RWPE2 (cell line): ENCODE results near the gene ARHGAP26.

Experiments used
- ATAC-seq: fragments of 200-7000 bp; cut with Tn5 transposase; 3 replicates; pipeline ENCODE4 v1.9.1; 2021; ENCODE audit warnings: low read depth
- DNase-seq: peaks from one replicate; pipeline ENCODE4 v3.0.0-alpha.2; 2020; ENCODE audit warnings: low spot score
- H3K27ac ChIP-seq: fragments of 450-650 bp; 2 replicates; pipeline ENCODE4 v1.5.1; 2017; ENCODE audit warnings: mild to moderate bottlenecking; ENCODE audit not compliant: poor library complexity, severe bottlenecking
- H3K27me3 ChIP-seq: fragments of 250-450 bp; sonication (Bioruptor Pico); 2 replicates; pipeline ENCODE4 v1.5.1; 2021; ENCODE audit warnings: mild to moderate bottlenecking, moderate library complexity; ENCODE audit not compliant: insufficient read depth, poor library complexity, severe bottlenecking
- H3K36me3 ChIP-seq: fragments of 250-450 bp; sonication (Bioruptor Pico); 2 replicates; pipeline ENCODE4 v1.5.1; 2020; ENCODE audit warnings: low read depth, mild to moderate bottlenecking, moderate library complexity
- H3K4me1 ChIP-seq: fragments of 250-450 bp; sonication (Bioruptor Pico); 2 replicates; pipeline ENCODE4 v1.5.1; 2021; ENCODE audit warnings: mild to moderate bottlenecking, moderate library complexity; ENCODE audit not compliant: insufficient read depth, poor library complexity, severe bottlenecking
- H3K4me3 ChIP-seq: fragments of 250-450 bp; sonication (Bioruptor Pico); 2 replicates; pipeline ENCODE4 v1.5.1; 2021; ENCODE audit warnings: mild to moderate bottlenecking, moderate library complexity; ENCODE audit not compliant: severe bottlenecking
- H3K9me3 ChIP-seq: fragments of 250-450 bp; sonication (Bioruptor Pico); 2 replicates; pipeline ENCODE4 v1.5.1; 2021; ENCODE audit warnings: mild to moderate bottlenecking, moderate library complexity; ENCODE audit not compliant: severe bottlenecking
- TF ChIP-seq, protein P1 (sequence below): fragments of 450-650 bp; IDR thresholded peaks from one replicate; pipeline ENCODE4 v1.5.1; 2017; ENCODE audit warnings: mild to moderate bottlenecking, moderate library complexity; ENCODE audit not compliant: poor library complexity, severe bottlenecking

Gene ARHGAP26

DNA sequence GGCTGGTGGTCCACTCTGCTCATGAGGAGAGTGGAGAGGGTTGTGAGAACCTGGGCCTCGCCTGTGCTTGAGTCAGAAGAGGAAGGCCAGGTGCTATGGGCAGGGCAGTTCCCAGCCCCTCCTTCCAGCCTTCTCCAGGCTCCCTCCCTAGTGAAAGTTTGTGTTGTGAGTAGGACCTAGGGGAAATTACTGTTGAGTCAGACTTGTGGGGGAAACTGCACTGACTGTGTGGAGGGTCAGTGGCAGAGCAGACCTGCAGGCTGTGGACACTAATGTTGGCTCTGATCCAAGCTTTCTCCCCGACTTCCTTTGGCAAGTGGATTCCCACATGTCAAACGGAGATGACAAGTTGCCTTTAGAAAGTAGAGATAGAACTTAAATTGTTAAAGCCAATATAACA, 102.6 kb downstream of the ARHGAP26 start:
- TF ChIP-seq, protein P1, sequence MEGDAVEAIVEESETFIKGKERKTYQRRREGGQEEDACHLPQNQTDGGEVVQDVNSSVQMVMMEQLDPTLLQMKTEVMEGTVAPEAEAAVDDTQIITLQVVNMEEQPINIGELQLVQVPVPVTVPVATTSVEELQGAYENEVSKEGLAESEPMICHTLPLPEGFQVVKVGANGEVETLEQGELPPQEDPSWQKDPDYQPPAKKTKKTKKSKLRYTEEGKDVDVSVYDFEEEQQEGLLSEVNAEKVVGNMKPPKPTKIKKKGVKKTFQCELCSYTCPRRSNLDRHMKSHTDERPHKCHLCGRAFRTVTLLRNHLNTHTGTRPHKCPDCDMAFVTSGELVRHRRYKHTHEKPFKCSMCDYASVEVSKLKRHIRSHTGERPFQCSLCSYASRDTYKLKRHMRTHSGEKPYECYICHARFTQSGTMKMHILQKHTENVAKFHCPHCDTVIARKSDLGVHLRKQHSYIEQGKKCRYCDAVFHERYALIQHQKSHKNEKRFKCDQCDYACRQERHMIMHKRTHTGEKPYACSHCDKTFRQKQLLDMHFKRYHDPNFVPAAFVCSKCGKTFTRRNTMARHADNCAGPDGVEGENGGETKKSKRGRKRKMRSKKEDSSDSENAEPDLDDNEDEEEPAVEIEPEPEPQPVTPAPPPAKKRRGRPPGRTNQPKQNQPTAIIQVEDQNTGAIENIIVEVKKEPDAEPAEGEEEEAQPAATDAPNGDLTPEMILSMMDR = no peak
- Histone ChIP-seq H3K4me3 (no peak overlapping the region), H3K4me1 (peaks cover 55% of the 10 kb centered on the region), H3K36me3 (no peaks in the 10 kb centered on the region), H3K27ac (peak overlapping the region; percentile 37), H3K9me3 (no peaks in the 10 kb centered on the region), H3K27me3 (no peaks in the 10 kb centered on the region)
- DNase-seq = peak; percentile 83
- peak; percentile 93 for ATAC-seq

DNA sequence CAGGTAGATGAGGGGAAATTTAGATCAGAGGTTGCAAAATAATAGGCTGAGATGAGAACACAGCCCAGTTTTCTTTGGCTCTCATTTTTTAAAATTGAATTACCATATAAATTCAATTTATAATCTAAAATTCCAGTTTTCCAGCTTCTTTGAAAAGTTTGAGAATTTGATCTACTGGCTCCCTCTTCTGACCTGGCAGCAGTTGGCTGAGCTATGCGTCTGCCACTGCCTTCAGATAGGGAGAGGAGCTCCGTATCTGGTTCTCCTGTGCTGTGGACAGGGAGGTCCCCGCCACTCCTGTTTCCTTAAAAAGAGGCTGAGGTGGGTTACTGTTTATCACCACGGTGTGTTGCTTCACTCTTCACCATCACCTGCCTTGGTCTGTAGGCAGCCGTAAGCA, 103.7 kb downstream of the ARHGAP26 start:
- no peak overlapping the region for H3K4me3 ChIP-seq
- H3K36me3 ChIP-seq = no peaks in the 10 kb centered on the region
- peak overlapping the region; percentile 37 for H3K27ac ChIP-seq
- H3K27me3 ChIP-seq = no peaks in the 10 kb centered on the region
- H3K4me1 ChIP-seq = peaks cover 55% of the 10 kb centered on the region
- DNase-seq (no peak), ATAC-seq (no peak)
- H3K9me3 ChIP-seq = no peaks in the 10 kb centered on the region
- TF ChIP-seq, protein P1 = peak; percentile 11

DNA sequence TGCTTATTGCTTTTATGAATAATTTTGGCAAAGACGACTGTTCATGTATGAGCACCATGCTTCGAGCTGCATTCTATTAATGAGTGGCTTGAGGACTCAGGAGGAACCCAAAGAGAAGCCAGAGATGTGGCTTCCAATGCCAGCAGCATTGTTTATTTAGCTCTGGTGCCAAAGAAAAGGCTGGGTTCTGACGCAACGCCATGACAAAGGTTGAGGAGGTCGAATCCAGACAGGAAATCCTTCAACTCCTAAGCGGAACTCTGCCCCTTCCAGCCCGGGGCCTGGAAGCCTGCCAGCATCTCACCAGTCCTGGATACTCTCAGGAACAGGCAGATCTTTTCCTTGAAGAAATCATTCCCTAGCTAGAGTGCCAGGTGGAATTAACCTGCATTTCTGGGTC, 104.4 kb downstream of the ARHGAP26 start:
- ATAC-seq (peak; percentile 51), DNase-seq (peak; percentile 93)
- no peaks in the 10 kb centered on the region for H3K36me3 ChIP-seq
- no peaks in the 10 kb centered on the region for H3K27me3 ChIP-seq
- no peaks in the 10 kb centered on the region for H3K9me3 ChIP-seq
- no peak overlapping the region for H3K4me3 ChIP-seq
- TF ChIP-seq, protein P1 = no peak
- H3K27ac ChIP-seq = peak overlapping the region; percentile 37
- peaks cover 55% of the 10 kb centered on the region for H3K4me1 ChIP-seq

DNA sequence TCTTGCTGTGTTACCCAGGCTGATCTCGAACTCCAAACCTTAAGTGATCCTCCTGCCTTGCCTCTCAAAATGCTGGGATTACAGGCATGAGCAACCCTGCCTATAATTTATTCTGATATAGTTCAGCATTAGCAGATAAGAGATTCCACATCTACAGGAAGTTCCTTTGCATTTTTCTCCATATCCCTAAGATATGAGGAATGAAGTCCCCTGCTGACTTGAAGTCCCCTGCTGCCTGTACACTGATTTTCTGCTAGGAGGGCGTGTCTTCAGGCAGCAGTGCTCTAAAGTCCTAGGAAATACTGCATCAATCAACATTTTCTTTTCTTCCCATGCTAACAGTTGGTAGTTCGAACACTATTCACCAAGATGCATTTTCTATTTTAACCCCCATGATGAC, 105.8 kb downstream of the ARHGAP26 start:
- Histone ChIP-seq H3K9me3 (no peaks in the 10 kb centered on the region), H3K27me3 (no peaks in the 10 kb centered on the region), H3K27ac (no peak overlapping the region), H3K4me1 (peaks cover 45% of the 10 kb centered on the region), H3K4me3 (no peak overlapping the region), H3K36me3 (no peaks in the 10 kb centered on the region)
- TF ChIP-seq, protein P1 = no peak
- ATAC-seq = no peak
- DNase-seq = no peak

DNA sequence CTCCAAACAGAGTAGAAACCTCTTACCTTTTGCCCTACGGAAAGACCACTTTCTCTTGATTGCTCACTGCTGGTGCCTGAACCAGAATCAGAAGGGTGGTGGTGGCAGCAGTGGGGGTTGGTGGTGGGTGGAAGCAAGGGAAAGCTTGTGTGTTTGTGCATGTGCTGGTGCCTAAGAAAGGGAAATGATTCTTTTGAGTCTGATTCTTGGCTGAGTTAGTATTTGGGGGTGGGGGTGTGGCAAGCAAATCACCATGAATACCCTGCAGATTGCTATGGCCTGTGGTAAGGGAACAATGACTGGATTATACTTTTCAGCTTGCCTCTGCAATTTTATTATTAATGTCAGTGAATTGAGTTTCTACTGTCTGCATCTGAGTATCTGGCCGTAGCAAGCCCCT, 106.6 kb downstream of the ARHGAP26 start:
- Histone ChIP-seq H3K27me3 (no peaks in the 10 kb centered on the region), H3K4me1 (peaks cover 36% of the 10 kb centered on the region), H3K4me3 (no peak overlapping the region), H3K36me3 (no peaks in the 10 kb centered on the region), H3K27ac (no peak overlapping the region), H3K9me3 (no peaks in the 10 kb centered on the region)
- ATAC-seq (no peak), DNase-seq (no peak)
- TF ChIP-seq, protein P1 = no peak
